GM21529 (cell line): ENCODE data around the gene ESR1.

Experiments
- ATAC-seq: cut with Tn5 transposase; IDR thresholded peaks from one replicate; pipeline ENCODE4 v1.9.1; 2021; ENCODE audit not compliant: unreplicated experiment

ESR1 gene

GRCh38 chr6:152166897-152167296 is 359.4 kb downstream of the ESR1 start:
- ATAC-seq, result no peak

DNA sequence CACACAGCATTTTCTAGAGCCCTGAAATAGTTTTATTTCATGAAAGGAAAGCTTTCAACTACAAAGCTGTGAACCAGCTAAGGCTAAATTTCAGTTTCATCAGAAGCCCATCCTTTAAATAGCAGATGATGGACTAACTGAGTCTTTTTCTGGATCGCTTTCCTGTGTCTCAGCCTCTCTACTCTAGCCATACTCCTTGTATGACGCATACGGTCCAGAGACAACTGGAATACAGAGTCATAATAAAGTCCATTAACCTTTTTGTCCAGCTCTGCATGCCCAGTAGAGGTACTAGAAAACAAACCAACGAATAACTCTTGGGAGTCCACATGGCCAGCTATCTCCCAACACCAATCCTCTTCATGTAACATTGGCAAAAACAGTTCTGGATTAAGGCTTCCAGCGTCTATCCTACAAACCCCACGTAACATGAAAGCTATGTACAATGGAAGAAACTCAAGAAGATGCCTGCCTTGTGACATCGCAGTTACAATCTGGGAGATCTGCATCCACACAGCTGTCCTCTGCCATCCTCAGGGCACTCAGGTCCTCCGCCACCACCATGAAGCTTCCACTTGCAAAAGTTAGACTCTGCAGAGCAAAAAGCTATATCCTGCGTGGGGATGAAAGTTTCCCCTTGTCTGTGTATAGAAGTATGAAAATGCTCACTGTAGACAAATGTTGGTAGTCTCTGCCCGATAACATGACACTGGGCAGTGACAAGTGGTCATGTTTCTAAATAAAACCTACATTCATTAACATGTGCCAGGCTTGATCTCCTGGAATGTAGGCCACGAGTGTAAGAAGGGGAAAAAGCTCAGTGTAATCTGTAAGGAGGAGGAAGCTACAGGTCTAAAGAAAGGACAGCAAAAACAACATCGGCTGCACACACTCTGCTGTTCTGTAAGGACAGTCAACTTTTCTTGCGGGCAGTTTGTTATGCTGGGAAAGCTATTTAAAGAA is 360.4 kb downstream of the ESR1 start:
- ATAC-seq, result no peak

DNA sequence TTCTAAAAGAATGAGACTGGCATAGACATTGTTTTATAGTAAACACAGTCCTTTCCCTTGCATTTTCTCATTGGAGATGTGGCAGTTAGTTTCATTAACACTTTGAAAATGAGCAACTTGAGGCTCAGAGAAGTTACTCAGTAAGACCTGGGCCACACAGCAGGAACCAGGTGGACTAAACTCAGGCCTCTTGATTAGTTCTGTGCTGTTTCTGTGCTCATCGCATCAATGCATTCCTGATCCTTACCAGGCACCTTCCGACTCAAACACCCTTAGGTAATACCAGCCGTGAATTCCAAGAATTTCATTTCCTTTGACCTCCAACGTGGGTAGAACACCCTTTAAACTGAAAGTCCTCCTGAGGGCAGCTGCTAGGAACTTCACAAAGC is 362.8 kb downstream of the ESR1 start:
- no peak for ATAC-seq

GRCh38 chr6:152170702-152171667 is 363.5 kb downstream of the ESR1 start:
- peak; percentile 96 for ATAC-seq

DNA sequence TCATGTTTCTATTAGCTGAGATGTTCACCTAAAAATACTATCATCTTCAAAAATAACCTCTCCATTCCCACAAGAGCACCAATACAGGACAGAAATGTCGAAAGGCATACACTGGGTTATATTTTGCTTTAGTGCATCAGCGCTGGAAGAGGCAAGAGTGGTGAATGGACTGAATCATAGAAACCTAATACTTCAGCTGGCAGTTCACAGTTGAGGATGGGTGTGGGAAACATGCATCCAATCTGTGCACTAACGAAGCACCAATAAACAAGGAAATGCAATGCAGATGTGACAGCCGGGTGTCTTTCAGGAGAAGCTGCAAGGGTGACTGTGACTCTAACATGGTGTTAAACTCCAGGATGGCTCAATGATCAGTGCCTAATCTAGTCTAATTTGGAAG is 365.8 kb downstream of the ESR1 start:
- no peak for ATAC-seq

DNA sequence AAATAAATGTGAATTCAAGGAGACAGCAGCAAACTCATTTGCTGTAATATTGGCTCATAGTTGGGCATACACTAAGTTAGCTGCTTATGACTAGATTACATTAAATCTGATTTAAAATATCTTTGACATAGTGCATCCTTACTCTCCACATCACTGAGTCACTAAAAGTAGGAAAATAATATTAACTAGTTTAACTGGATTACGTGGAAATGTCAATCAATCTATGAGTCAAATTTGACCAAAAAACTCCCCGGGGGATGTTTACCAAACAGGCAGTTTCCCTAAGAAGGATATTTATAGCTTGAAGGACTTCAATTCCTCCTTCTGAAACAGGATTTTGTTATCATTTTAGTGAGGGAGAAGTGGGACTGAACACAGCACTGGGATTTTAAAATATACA is 366.5 kb downstream of the ESR1 start:
- no peak for ATAC-seq

GRCh38 chr6:152176268-152176667 is 368.8 kb downstream of the ESR1 start:
- no peak for ATAC-seq
